ENCODE data around the gene PSMA2.

- no peak for TF ChIP-seq EP300 (IDR thresholded peaks at IDR 0.05; ENCODE audit: borderline replicate concordance in 1 of 2, low read depth in 1 of 2, low read length in 1 of 2)
- no peak for TF ChIP-seq CTCF (IDR thresholded peaks at IDR 0.05)
- TF ChIP-seq NFIC (IDR thresholded peaks at IDR 0.05; ENCODE audit: borderline replicate concordance) = no peak
- TF ChIP-seq REST (IDR thresholded peaks at IDR 0.05; ENCODE audit: low read depth, low read length) = no peak
- TF ChIP-seq POLR2AphosphoS5 (IDR thresholded peaks at IDR 0.05; ENCODE audit: low read depth, low read length) = no peak
- no peak for TF ChIP-seq MAX (IDR thresholded peaks at IDR 0.05; ENCODE audit: low read depth)
- TF ChIP-seq RCOR1 (IDR thresholded peaks at IDR 0.05; ENCODE audit: low read length) = no peak
- no peak for TF ChIP-seq YY1 (IDR thresholded peaks at IDR 0.05; ENCODE audit: low read depth)
- no peak for TF ChIP-seq RAD21 (IDR thresholded peaks at IDR 0.05; ENCODE audit: low read length)
These were observed 44.4 kb upstream of the PSMA2 start for GRCh38 chr7:42976371-42976770.

Data from SK-N-SH (cell line).